ENCODE measurements around the gene TPCN1.
"Not testable (repeated sequence)": the region's sequence is repeated elsewhere in the genome, so short reads cannot be mapped to it uniquely, and the experiment has no call there.

TPCN1 gene

GRCh38 chr12:113197518-113198077 is 23.7 kb upstream of the TPCN1 start:
- Histone ChIP-seq H3K9ac (ENCODE audit: low read length) (no peak overlapping the region), H3K9me3 (ENCODE audit: low read length) (no peaks in the 10 kb centered on the region), H3K36me3 (ENCODE audit: insufficient read depth, low read length) (no peaks in the 10 kb centered on the region), H3K4me1 (ENCODE audit: insufficient read depth, low read length) (peaks cover 8% of the 10 kb centered on the region), H3K27ac (ENCODE audit: low read depth, low read length) (no peak overlapping the region), H3K4me3 (ENCODE audit: low read depth in 1 of 2, low read length in 2 of 2) (no peak overlapping the region), H3K27me3 (ENCODE audit: control insufficient read depth in 1 of 2, insufficient read depth in 2 of 2, low read length in 2 of 2) (no peaks in the 10 kb centered on the region)

DNA sequence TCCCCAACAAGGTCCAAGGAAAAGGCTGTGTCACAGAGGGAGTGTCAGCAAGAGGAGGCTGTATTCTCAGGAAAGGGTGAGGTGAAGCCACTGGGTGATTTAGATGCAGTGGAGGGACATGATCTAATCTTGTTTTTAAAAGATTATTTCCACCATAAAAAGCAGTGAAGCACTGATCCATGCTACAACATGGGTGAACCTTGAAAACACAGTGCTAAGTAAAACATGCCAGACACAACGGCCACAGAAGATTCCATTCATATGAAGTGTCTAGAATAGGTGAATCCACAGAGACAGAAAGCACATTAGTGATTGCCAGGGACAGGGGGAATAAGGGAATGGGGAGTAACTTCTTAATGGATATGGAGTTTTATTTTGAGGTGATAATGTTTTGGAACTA is 23.0 kb upstream of the TPCN1 start:
- H3K9ac ChIP-seq (ENCODE audit: low read length) = no peak overlapping the region
- H3K4me3 ChIP-seq (ENCODE audit: low read depth in 1 of 2, low read length in 2 of 2) = no peak overlapping the region
- no peak overlapping the region for H3K27ac ChIP-seq (ENCODE audit: low read depth, low read length)
- H3K36me3 ChIP-seq (ENCODE audit: insufficient read depth, low read length) = no peaks in the 10 kb centered on the region
- H3K4me1 ChIP-seq (ENCODE audit: insufficient read depth, low read length) = peaks cover 8% of the 10 kb centered on the region
- no peaks in the 10 kb centered on the region for H3K9me3 ChIP-seq (ENCODE audit: low read length)
- no peaks in the 10 kb centered on the region for H3K27me3 ChIP-seq (ENCODE audit: control insufficient read depth in 1 of 2, insufficient read depth in 2 of 2, low read length in 2 of 2)

GRCh38 chr12:113200021-113200797 is 21.1 kb upstream of the TPCN1 start:
- Histone ChIP-seq H3K27me3 (ENCODE audit: control insufficient read depth in 1 of 2, insufficient read depth in 2 of 2, low read length in 2 of 2) (no peaks in the 10 kb centered on the region), H3K4me3 (ENCODE audit: low read depth in 1 of 2, low read length in 2 of 2) (no peak overlapping the region), H3K27ac (ENCODE audit: low read depth, low read length) (no peak overlapping the region), H3K9me3 (ENCODE audit: low read length) (no peaks in the 10 kb centered on the region), H3K4me1 (ENCODE audit: insufficient read depth, low read length) (no peaks in the 10 kb centered on the region), H3K36me3 (ENCODE audit: insufficient read depth, low read length) (no peaks in the 10 kb centered on the region), H3K9ac (ENCODE audit: low read length) (no peak overlapping the region)

GRCh38 chr12:113201187-113202177 is 19.8 kb upstream of the TPCN1 start:
- Histone ChIP-seq H3K27me3 (ENCODE audit: control insufficient read depth in 1 of 2, insufficient read depth in 2 of 2, low read length in 2 of 2) (no peaks in the 10 kb centered on the region), H3K27ac (ENCODE audit: low read depth, low read length) (no peak overlapping the region), H3K36me3 (ENCODE audit: insufficient read depth, low read length) (no peaks in the 10 kb centered on the region), H3K4me1 (ENCODE audit: insufficient read depth, low read length) (no peaks in the 10 kb centered on the region), H3K4me3 (ENCODE audit: low read depth in 1 of 2, low read length in 2 of 2) (no peak overlapping the region), H3K9me3 (ENCODE audit: low read length) (no peaks in the 10 kb centered on the region), H3K9ac (ENCODE audit: low read length) (no peak overlapping the region)

GRCh38 chr12:113202300-113203075 is 18.8 kb upstream of the TPCN1 start:
- H3K9ac ChIP-seq (ENCODE audit: low read length) = no peak overlapping the region
- H3K4me1 ChIP-seq (ENCODE audit: insufficient read depth, low read length) = no peaks in the 10 kb centered on the region
- H3K27ac ChIP-seq (ENCODE audit: low read depth, low read length) = no peak overlapping the region
- H3K4me3 ChIP-seq (ENCODE audit: low read depth in 1 of 2, low read length in 2 of 2) = no peak overlapping the region
- H3K36me3 ChIP-seq (ENCODE audit: insufficient read depth, low read length) = no peaks in the 10 kb centered on the region
- no peaks in the 10 kb centered on the region for H3K9me3 ChIP-seq (ENCODE audit: low read length)
- no peaks in the 10 kb centered on the region for H3K27me3 ChIP-seq (ENCODE audit: control insufficient read depth in 1 of 2, insufficient read depth in 2 of 2, low read length in 2 of 2)

DNA sequence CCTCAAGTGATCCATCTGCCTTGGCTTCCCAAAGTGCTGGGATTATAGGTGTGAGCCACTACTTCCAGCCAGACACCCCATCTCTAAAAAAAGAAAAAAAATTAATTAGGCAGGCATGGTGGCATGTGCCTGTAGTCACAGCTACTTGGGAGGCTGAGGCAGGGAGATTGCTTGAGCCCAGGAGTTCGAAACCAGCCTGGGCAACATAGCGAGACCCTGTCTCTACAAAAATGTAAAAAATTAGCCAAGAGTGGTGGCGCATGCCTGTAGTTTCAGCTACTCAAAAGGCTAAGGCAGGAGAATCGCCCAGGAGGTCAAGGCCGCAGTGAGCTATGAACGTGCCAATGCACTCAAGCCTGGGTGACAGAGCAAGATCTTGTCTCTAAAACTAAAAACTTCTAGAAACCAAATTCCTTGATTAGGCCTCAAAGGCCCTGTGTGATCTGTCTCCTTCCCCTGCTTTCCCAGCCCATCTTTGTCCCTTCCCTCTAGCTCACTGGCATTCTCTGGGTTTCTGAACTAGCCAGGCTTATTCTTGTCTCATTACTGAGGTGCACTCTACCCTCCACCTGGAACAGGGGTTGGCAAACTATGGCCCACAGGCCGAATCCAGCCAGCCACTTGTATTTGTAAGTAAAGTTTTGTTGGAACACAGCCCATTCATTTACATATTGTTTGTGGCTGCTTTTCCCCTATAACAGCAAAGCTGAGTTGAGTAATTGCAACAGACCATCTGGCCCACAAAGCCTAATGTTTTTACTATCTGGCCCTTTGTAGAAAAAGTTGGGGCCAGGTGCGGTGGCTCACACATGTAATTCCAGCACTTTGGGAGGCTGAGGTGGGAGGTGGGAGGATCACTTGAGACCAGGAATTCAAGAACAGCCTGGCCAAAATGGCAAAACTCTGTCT is 17.2 kb upstream of the TPCN1 start:
- Histone ChIP-seq H3K4me1 (ENCODE audit: insufficient read depth, low read length) (no peaks in the 10 kb centered on the region), H3K27ac (ENCODE audit: low read depth, low read length) (no peak overlapping the region), H3K4me3 (ENCODE audit: low read depth in 1 of 2, low read length in 2 of 2) (no peak overlapping the region), H3K9ac (ENCODE audit: low read length) (no peak overlapping the region), H3K36me3 (ENCODE audit: insufficient read depth, low read length) (no peaks in the 10 kb centered on the region), H3K27me3 (ENCODE audit: control insufficient read depth in 1 of 2, insufficient read depth in 2 of 2, low read length in 2 of 2) (no peaks in the 10 kb centered on the region), H3K9me3 (ENCODE audit: low read length) (no peaks in the 10 kb centered on the region)

- Histone ChIP-seq H3K4me1 (ENCODE audit: insufficient read depth, low read length) (no peaks in the 10 kb centered on the region), H3K4me3 (ENCODE audit: low read depth in 1 of 2, low read length in 2 of 2) (no peak overlapping the region), H3K36me3 (ENCODE audit: insufficient read depth, low read length) (no peaks in the 10 kb centered on the region), H3K27ac (ENCODE audit: low read depth, low read length) (no peak overlapping the region), H3K9me3 (ENCODE audit: low read length) (no peaks in the 10 kb centered on the region), H3K27me3 (ENCODE audit: control insufficient read depth in 1 of 2, insufficient read depth in 2 of 2, low read length in 2 of 2) (no peaks in the 10 kb centered on the region), H3K9ac (ENCODE audit: low read length) (no peak overlapping the region)
These were observed 16.5 kb upstream of the TPCN1 start for GRCh38 chr12:113204804-113205203.

GRCh38 chr12:113206802-113207201 is 14.5 kb upstream of the TPCN1 start:
- not testable (repeated sequence) for H3K27me3 ChIP-seq (ENCODE audit: control insufficient read depth in 1 of 2, insufficient read depth in 2 of 2, low read length in 2 of 2); H3K4me1 ChIP-seq (ENCODE audit: insufficient read depth, low read length); H3K9me3 ChIP-seq (ENCODE audit: low read length); H3K36me3 ChIP-seq (ENCODE audit: insufficient read depth, low read length); H3K4me3 ChIP-seq (ENCODE audit: low read depth in 1 of 2, low read length in 2 of 2); H3K9ac ChIP-seq (ENCODE audit: low read length); H3K27ac ChIP-seq (ENCODE audit: low read depth, low read length)

DNA sequence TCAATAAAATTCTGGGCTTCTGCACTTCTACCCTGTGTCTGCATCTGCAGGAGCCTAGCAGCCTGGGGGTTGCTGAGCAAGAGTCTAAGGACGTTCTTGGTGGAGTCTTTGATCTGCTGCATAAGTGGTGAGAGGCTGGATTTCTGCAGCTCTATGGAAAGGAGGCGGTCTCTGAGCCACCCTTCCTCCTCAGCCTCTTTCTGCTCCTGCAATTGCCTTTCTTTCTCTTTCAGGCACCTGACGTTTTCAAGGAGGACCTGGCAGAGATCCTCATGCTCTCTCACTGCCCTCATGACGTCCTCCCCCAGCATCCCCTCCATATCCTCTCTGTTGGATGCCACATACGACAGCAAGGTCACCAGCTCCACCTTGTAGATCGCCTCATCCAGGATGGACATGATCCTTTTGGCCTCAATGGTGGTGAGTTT is 13.6 kb upstream of the TPCN1 start:
- Histone ChIP-seq H3K9me3 (ENCODE audit: low read length) (no peaks in the 10 kb centered on the region), H3K9ac (ENCODE audit: low read length) (no peak overlapping the region), H3K27ac (ENCODE audit: low read depth, low read length) (no peak overlapping the region), H3K36me3 (ENCODE audit: insufficient read depth, low read length) (no peaks in the 10 kb centered on the region), H3K27me3 (ENCODE audit: control insufficient read depth in 1 of 2, insufficient read depth in 2 of 2, low read length in 2 of 2) (no peaks in the 10 kb centered on the region), H3K4me1 (ENCODE audit: insufficient read depth, low read length) (no peaks in the 10 kb centered on the region), H3K4me3 (ENCODE audit: low read depth in 1 of 2, low read length in 2 of 2) (no peak overlapping the region)

Data from muscle layer of colon (tissue), 2 donors.